Endodermal cell (in vitro differentiated cells): Measurements from ENCODE around the gene LAMB3. TPM values are rescaled to one million over a fixed set of nuclear protein-coding genes. Genes with fewer than 3 reads are reported as not detected.
A peak's percentile ranks its signal among the peaks of the same experiment; 100 is the strongest.

Experiments
- DNase-seq: peaks from one replicate; pipeline ENCODE4 v3.0.0-alpha.2; 2017
- H3K27ac ChIP-seq: 2 replicates; pipeline ENCODE4 v1.5.1; 2013; ENCODE audit warnings: mild to moderate bottlenecking, low read depth, low read length, moderate library complexity
- H3K27me3 ChIP-seq: 2 replicates; pipeline ENCODE4 v1.6.1; 2013; ENCODE audit warnings: mild to moderate bottlenecking, low read length, moderate library complexity; ENCODE audit not compliant: insufficient read depth, control insufficient read depth, poor library complexity, severe bottlenecking
- H3K36me3 ChIP-seq: 2 replicates; pipeline ENCODE4 v1.7.0; 2013; ENCODE audit warnings: mild to moderate bottlenecking, low read length, moderate library complexity; ENCODE audit not compliant: control insufficient read depth, insufficient read depth
- H3K4me1 ChIP-seq: one replicate; pipeline ENCODE4 v1.7.0; 2013; ENCODE audit warnings: low read length; ENCODE audit not compliant: control insufficient read depth, insufficient read depth
- H3K4me3 ChIP-seq: 2 replicates; pipeline ENCODE4 v1.5.1; 2013; ENCODE audit warnings: mild to moderate bottlenecking, low read length, moderate library complexity
- H3K9ac ChIP-seq: 2 replicates; pipeline ENCODE4 v1.6.1; 2013; ENCODE audit warnings: mild to moderate bottlenecking, low read length, moderate library complexity; ENCODE audit not compliant: poor library complexity, severe bottlenecking; ENCODE audit errors: extremely low read depth
- H3K9me3 ChIP-seq: 2 replicates; pipeline ENCODE4 v1.6.1; 2013; ENCODE audit warnings: mild to moderate bottlenecking, low read length, moderate library complexity; ENCODE audit not compliant: control insufficient read depth
- H3K27ac Mint-ChIP-seq: 2 replicates; pipeline ENCODE4 v1.8.0; 2020; ENCODE audit warnings: mixed read lengths
- H3K27me3 Mint-ChIP-seq: 2 replicates; pipeline ENCODE4 v1.8.0; 2021; ENCODE audit warnings: mild to moderate bottlenecking, mixed read lengths; ENCODE audit not compliant: insufficient read depth
- H3K36me3 Mint-ChIP-seq: 2 replicates; pipeline ENCODE4 v1.8.0; 2020; ENCODE audit warnings: low read depth, mixed read lengths
- H3K4me1 Mint-ChIP-seq: 2 replicates; pipeline ENCODE4 v1.8.0; 2020; ENCODE audit warnings: mixed read lengths
- H3K4me3 Mint-ChIP-seq: 2 replicates; pipeline ENCODE4 v1.8.0; 2020; ENCODE audit warnings: mild to moderate bottlenecking, moderate library complexity, mixed read lengths
- H3K9me3 Mint-ChIP-seq: 2 replicates; pipeline ENCODE4 v1.8.0; 2020; ENCODE audit warnings: mild to moderate bottlenecking, mixed read lengths
- CTCF ChIP-seq: fragments of 200-600 bp; sonication (generic); conservative IDR thresholded peaks from 2 replicates; pipeline ENCODE4 v1.5.0; 2021; ENCODE audit warnings: antibody characterized with exemption, mild to moderate bottlenecking
- WGBS, 2 experiments: methylation state at CpG; one replicate each; pipeline versions ENCODE4 v1.1.5 to v1.1.7; 2013; ENCODE audit warnings: missing lambda C conversion rate in 2 of 2, mixed read lengths in 1 of 2; ENCODE audit not compliant: insufficient coverage in 1 of 2, insufficient read length in 1 of 2; 5-methylcytosine and 5-hydroxymethylcytosine counted together
- total RNA-seq, 2 donors: library from RNA; stranded (reverse); fragmentation: NEBNext Ultra II Directional in 1 of 2; extraction: Animal tissue kit (Norgen Biotek cat#: 25700) in 1 of 2; gene quantifications; 2 replicates in 1 of 2; 3 replicates in 1 of 2; pipeline ENCODE4 v1.2.1, GENCODE V29; 2021

Gene LAMB3
- total RNA-seq, 2 donors from 2014 or later, result 0.53 to 1.9 TPM

GRCh38 chr1:209613400-209614150 lies 38.6 kb downstream of the LAMB3 start:
- WGBS, 2 experiments, result 83 to 87% methylated on average over 2 to 4 of the region's 4 CpGs
- Histone ChIP-seq H3K36me3 (no peaks in the 10 kb centered on the region), H3K9ac (no peak overlapping the region), H3K4me1 (no peaks in the 10 kb centered on the region), H3K27me3 (peaks cover 45% of the 10 kb centered on the region), H3K4me3 (no peak overlapping the region), H3K27ac (no peak overlapping the region), H3K9me3 (no peaks in the 10 kb centered on the region)
- Mint-ChIP-seq H3K27me3 (peaks cover 29% of the 10 kb centered on the region), H3K36me3 (no peaks in the 10 kb centered on the region), H3K4me1 (peaks cover 2% of the 10 kb centered on the region), H3K9me3 (no peaks in the 10 kb centered on the region), H3K27ac (no peak overlapping the region), H3K4me3 (no peak overlapping the region)
- no peak for DNase-seq
- TF ChIP-seq CTCF, result no peak

DNA sequence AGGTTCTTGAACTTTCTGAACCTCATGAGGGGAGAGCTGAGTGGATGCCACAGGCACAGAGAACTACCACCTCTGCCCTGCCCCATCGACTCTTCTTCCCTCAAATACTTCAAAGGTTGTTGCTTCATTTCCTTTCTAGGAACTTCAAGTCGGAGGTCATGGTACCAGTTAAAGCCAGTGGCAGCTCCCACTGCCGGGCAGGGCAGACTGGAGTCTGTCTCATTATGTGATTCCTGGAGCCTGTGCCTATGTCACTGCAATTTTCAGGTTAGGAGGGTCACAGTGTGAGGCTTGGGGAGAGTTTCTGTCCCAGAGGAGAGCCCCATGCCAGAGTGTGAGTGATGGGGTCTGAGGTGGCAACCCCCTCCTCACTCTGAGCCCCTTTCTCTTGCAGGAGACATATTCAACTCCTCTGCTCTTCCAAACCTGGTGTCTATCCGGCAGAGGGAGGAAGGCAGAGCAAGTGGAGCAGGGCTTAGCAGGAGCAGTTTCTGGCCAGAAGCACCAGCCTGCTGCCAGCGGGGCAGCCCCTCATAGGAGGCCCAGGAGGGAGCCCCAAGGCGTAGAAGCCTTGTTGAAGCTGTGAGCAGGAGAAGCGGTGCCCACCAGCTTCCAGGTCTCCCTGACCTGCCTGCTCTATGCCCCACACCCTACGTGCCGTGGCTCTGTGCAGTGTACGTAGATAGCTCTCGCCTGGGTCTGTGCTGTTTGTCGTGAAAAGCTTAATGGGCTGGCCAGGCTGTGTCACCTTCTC lies 39.4 kb downstream of the LAMB3 start:
- 84 to 95% methylated on average over 8 to 12 of the region's 12 CpGs for WGBS, 2 experiments
- Mint-ChIP-seq H3K9me3 (no peaks in the 10 kb centered on the region), H3K4me1 (peaks cover under 1% of the 10 kb centered on the region), H3K27ac (no peak overlapping the region), H3K36me3 (no peaks in the 10 kb centered on the region), H3K4me3 (no peak overlapping the region), H3K27me3 (peaks cover 29% of the 10 kb centered on the region)
- Histone ChIP-seq H3K4me3 (no peak overlapping the region), H3K27me3 (peaks cover 53% of the 10 kb centered on the region), H3K36me3 (no peaks in the 10 kb centered on the region), H3K27ac (no peak overlapping the region), H3K4me1 (no peaks in the 10 kb centered on the region), H3K9me3 (no peaks in the 10 kb centered on the region), H3K9ac (no peak overlapping the region)
- no peak for DNase-seq
- no peak for TF ChIP-seq CTCF

GRCh38 chr1:209611771-209612570 lies 40.3 kb downstream of the LAMB3 start:
- DNase-seq, result peak; percentile 62
- H3K4me3 Mint-ChIP-seq, result no peak overlapping the region
- H3K36me3 Mint-ChIP-seq, result no peaks in the 10 kb centered on the region
- Histone ChIP-seq H3K36me3 (no peaks in the 10 kb centered on the region), H3K27me3 (peaks cover 56% of the 10 kb centered on the region), H3K9ac (no peak overlapping the region), H3K27ac (no peak overlapping the region), H3K4me1 (no peaks in the 10 kb centered on the region), H3K9me3 (no peaks in the 10 kb centered on the region), H3K4me3 (no peak overlapping the region)
- no peaks in the 10 kb centered on the region for H3K4me1 Mint-ChIP-seq
- WGBS, 2 experiments, result 88 to 91% methylated on average over 10 to 13 of the region's 13 CpGs
- H3K9me3 Mint-ChIP-seq, result no peaks in the 10 kb centered on the region
- TF ChIP-seq CTCF, result peak; percentile 65
- H3K27me3 Mint-ChIP-seq, result peaks cover 34% of the 10 kb centered on the region
- H3K27ac Mint-ChIP-seq, result no peak overlapping the region
